GM21360 (cell line): ENCODE measurements around the gene UBL7.
"Not testable (repeated sequence)": the region's sequence is repeated elsewhere in the genome, so short reads cannot be mapped to it uniquely, and the experiment has no call there.

ENCODE experiments used
- ATAC-seq: cut with Tn5 transposase; IDR thresholded peaks from one replicate; pipeline ENCODE4 v1.9.1; 2021; ENCODE audit warnings: mild to moderate bottlenecking, moderate library complexity; ENCODE audit not compliant: unreplicated experiment

Gene UBL7, protein sequence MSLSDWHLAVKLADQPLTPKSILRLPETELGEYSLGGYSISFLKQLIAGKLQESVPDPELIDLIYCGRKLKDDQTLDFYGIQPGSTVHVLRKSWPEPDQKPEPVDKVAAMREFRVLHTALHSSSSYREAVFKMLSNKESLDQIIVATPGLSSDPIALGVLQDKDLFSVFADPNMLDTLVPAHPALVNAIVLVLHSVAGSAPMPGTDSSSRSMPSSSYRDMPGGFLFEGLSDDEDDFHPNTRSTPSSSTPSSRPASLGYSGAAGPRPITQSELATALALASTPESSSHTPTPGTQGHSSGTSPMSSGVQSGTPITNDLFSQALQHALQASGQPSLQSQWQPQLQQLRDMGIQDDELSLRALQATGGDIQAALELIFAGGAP

DNA sequence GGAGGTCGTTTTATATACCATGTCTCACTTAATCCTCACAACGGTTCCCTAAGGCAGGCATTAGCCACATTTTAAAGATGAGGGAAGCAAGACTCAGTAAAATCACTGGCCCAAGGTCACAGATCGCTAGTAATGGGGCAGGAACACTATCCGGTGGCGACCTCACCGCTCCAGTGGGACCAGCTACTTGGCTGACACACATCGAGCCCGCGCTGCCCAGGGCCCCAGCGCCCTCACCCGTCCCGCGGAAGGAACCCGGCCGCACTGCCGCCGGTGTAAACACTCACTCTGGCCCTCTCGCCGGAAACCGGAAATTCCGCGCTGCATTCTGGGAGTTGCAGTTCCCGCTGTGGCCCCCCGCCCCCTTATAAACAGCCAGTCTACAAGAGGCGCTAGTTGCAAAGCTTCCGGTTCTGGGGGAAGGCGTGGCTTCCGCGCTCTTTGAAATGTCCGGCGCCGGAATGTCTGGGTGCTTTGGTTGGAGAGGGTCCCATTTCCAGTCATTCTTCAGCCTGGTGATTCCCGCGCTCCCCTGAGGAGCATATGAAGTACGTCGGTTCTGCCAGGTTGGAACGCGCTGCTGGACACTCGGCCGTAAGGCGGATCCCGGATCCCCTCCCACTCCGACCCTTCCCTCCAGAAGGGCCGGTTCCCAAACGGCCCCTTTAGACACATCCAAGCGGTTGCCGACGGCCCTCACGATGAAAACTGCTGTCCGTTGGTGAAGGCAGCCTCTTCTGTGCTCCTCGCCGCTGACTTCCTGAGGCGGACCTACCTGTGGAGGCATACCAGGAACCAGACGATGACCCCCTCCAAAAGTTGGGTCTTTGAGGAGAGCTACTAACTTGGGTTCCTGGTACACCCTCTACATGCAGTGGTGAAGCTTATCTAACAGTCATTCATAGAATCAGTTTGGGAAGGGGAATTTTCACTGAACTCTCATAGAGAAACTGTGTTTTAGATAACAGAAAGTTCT, at the start of gene UBL7:
TSS of gene UBL7 (minus strand) at position 290 of the 976 bp plus-strand sequence. CDS start 2,293 bp downstream, outside the sequence.
- peak; percentile 83 for ATAC-seq

DNA sequence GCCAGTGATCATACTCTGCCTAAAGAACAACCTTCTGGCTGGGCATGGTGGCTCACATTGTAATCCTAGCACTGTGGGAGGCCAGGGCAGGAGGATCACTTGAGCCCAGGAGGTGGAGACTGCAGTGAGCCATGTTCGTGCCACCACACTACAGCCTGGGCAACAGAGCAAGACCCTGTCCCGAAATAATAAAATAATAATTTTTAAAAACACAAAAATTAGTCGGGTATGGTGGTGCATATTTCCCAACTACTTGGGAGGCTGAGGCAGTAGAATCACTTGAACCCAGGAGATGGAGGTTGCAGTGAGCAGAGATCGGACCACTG, 45.5 kb upstream of the UBL7 start:
- ATAC-seq = no peak

DNA sequence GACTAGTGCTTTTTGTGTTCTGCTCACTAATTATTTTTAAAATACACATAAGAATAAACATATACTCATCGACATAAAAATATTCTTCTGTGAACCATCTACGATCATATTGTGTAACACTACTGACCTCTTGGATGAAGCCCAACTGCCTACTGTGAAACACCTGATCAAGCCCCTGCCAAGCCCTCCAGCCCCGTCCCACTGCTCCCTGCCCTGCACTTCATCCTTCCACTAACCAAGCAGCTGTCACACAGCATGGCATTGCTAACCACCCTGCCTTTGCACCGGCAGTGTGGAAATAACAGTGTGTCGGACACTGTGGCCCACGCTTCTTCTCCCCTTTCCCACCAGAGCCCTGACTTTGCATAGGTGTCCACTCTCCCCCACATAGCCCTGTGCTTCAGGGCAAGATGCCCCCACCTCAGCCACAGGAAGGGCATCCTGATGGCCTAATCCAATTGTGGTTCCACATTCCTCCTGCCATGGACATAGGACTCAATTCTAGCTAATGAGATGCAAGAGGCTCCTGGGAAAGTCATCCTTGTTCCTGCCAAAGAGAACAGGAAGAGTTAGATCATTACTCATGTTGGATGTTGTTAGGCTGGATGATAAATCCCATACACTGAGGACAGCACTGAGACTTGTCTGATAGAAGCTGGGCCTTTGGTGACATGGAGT, 45.0 kb upstream of the UBL7 start:
- no peak for ATAC-seq

DNA sequence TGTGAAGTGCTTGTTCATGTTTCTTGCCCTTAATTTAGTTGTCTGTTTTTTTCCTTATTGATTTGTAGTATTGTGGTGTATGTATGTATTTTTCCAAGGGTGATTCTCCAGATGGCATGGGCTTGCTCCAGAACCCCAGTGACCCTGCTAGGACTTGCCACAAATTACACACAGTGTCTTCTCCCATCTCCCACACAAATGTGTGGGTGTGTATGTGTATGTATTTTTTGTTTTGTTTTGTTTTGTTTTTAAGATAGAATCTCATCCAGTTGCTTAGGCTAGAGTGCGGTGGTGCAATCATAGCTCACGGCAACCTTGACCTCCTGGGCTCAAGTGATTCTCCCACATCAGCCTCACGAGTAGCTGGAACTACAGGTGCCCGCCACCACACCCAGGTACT, 43.9 kb upstream of the UBL7 start:
- no peak for ATAC-seq

DNA sequence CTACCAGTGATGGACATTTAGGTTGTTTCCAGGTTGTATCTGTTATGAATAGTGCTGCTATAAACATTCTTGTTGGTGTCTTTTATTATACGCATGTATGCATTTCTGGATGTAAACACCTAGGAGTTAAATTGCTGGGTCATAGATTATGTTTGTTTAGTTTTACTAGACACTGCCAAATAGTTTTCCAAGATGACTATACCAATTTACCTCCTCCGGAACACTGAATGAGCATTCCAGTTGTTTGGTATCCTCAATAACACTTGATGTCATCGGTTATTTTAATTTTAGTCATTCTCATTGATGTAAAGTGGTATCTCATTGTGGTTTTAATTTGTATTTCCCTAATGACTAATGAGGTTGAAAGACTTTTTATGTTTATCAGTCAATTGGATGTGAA, 43.5 kb upstream of the UBL7 start:
- ATAC-seq = no peak

DNA sequence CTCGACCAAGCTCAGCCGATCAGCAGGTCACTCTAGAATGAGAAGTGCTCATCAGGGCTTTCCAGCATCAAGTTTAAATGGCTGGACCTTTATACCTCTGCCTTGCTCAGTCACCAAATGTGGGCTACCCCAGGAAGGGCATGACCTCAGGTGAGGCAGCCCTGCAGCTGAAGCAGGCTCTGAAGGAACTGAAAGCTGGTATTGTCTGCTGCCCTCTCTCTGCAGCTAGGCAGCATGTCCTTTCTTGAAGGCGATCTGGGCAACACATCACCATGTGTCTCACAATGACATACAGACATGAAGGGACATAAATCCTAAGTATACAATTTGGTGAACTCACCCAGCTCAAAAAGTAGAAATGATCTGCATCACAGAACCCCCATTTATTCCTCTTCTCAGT, 41.3 kb upstream of the UBL7 start:
- ATAC-seq = no peak

DNA sequence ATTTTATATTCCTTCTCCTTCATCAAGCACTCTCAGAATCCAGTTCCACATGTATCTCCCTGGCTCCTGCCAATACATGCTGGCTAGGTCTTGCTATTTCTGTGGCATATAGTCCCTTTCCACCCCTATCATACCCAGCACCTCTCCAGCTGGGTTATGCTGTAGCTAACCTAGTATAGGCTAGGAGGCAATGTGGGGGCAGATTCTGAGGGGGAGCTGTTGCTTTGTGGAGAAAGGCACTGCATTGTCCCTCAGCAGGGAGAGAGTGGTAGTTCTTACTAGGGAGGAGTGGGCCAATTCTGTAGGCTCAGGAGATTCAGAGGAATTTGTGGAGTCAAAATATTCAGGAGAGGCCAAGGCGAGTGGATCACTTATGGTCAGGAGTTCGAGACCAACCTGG, 39.4 kb upstream of the UBL7 start:
- no peak for ATAC-seq

DNA sequence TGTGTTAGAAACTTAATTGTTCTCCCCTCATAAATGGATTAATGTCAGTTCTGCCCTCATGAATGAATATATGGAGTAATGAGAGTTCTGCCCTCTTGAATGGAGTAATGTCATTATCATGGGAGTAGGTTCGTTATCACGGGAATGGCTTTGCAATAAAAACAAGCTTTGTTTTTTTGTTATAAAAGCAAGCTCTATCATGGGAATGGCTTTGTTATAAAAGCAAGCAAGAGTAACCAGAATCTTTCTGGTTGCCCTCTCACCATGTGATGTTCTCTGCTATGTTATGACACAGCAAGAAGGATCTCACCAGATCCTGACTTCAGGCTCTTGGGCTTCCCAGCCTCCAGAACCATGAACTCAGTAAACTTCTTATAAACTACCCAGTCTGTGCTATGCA, 38.4 kb upstream of the UBL7 start:
- no peak for ATAC-seq

DNA sequence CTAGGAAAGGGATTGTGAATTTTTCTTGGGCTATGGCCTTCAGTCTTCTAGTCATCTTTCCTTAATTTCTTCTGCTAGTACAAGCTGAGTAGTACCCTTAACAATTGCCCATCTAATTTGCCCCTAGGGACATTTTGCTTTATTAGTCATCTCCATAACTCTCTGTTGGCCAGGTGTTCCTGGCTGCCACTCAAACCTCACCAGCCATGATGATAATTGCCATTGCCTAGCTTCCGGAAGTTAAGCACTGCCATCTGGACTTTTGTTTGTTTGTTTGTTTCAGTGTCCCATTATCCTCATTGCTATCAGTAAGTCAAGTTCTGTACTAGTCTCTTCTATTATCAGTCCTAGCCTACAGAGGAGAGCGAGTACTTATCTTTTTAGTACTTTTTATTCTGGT, 36.6 kb upstream of the UBL7 start:
- no peak for ATAC-seq

DNA sequence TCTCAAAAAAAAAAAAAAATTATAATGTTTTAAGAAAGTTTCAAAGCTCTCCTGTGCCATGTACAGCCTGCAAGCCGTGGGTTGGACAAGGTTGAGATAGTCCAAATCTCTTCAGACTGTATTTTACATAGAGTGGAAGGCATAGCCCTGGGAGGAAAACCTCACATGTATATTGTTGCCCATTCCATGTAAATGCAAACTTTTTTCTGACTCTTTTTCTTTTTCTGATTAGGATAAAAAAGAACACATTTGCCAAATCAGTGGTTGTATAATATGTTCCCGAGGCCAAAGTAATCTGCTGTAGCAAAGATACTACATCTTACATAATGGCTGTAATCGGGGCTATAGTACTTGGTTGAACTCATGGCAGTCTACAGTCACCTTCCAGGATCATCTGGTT, 35.7 kb upstream of the UBL7 start:
- no peak for ATAC-seq

DNA sequence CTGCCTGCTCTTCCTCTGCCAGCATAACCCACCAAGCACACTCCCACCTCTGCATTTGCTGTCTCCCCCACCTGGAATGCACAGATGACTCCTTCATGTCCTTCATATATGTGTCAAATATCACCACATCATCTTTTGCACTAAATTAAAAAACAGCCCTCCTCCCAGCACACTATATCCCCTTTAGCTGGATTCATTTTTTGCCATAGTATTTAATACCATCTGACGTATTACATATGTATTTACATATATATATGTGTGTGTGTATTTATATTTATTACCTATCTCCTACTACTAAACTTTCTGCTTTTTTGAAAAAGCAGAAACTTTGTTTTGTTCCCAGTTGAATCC, 29.4 kb upstream of the UBL7 start:
- no peak for ATAC-seq

DNA sequence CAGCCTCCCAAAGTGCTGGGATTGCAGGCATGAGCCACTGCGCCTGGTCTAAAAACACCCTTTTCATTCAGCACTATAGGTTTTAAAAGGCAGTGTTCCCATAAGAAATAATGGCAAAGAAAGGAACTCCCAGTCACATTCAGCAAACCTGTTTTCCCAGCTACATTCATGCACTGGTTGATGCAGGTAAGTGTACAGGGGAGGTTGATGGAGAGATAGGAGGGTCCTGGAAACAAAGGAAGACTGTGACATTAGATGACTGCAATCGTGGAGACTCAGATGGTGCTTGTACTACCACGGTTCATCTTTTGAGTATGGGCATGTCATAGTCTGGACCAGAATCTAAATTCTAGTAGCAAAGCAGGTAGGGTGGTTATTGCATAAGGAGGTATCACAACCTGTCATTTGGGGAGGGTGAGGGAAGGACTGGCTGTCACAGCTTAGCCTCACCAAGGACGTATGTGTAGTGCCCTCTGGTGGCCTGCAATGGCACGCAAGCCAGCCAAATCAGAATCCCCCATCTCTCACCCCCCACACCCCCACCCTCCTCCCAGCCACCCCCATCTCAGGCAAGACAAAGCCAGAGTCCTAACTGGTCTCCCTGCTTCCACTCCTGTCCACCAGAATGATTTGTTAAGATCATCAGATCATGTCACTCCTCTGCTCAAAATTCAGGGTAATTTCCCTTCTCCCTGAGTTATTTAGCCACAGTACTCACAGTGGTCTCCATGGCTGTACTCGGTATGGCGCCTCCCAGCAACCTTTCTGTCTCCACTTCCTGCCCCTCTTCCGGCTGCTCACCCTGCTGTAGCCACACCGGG, 28.8 kb upstream of the UBL7 start:
- no peak for ATAC-seq

DNA sequence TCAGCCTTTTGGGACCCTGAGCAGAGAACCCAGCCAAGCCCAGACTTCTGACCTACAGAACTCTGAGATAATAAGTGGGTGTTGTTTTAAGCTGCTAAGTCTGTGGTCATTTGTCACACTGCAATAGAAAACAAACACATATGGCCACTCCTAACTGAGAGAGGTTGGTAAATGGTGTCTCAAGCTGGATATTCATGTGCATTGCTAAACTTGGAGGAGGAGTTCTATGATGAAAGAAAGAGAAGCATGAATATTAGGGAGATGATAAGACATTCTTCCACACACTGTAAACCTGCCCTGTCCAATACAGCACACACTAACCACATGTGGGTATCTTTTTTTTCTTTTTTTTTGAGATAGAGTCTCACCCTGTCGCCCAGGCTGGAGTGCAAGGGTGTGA, 27.8 kb upstream of the UBL7 start:
- no peak for ATAC-seq

DNA sequence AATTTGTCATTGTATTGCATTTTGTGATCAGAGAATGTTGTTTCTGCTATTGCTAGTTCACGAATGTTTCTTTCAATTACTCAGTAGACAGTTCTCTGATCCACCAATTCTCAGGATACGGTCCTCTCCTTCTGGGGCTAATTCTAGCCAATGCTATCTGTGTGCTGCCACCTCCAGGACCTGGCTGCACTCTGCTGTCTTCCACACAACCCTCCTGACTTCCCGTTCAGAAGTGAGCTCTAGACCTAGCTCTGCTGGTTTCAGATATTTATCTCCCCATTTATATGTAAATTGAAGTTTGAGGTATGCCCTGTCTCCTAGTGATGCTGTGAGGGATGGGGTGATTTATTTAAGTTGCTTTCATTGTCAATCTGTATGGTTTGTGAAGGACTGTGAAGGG, 21.7 kb upstream of the UBL7 start:
- no peak for ATAC-seq

DNA sequence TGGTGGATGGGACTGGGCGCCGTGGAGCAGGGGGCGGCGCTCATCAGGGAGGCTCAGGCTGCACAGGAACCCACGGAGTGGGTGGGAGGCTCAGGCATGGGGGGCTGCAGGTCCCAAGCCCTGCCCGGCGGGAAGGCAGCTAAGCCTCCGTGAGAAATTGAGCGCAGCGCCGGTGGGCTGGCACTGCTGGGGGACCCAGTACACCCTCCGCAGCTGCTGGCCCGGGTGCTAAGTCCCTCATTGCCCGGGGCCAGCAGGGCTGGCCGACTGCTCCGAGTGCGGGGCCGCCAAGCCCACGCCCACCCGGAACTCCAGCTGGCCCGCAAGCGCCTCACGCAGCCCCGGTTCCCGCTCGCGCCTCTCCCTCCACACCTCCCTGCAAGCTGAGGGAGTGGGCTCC, 19.4 kb upstream of the UBL7 start:
- not testable (repeated sequence) for ATAC-seq

DNA sequence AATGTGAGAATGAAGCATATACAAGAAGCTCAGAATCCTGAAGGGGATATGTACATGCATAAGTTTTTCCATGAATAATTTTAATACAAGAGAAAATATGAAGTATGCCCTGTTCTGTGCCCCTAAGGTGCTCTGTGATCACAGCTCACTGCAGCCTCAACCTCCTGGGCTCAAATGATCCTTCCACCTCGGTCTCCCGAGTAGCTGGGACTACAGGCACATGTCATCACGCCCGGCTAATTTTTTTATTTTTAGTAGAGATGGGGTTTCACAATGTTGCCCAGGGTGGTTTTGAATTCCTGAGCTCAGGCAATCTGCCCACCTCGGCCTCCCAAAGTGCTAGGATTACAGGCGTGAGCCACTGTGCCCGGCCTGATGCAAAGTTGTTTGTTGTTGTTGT, 10.7 kb upstream of the UBL7 start:
- not testable (repeated sequence) for ATAC-seq

DNA sequence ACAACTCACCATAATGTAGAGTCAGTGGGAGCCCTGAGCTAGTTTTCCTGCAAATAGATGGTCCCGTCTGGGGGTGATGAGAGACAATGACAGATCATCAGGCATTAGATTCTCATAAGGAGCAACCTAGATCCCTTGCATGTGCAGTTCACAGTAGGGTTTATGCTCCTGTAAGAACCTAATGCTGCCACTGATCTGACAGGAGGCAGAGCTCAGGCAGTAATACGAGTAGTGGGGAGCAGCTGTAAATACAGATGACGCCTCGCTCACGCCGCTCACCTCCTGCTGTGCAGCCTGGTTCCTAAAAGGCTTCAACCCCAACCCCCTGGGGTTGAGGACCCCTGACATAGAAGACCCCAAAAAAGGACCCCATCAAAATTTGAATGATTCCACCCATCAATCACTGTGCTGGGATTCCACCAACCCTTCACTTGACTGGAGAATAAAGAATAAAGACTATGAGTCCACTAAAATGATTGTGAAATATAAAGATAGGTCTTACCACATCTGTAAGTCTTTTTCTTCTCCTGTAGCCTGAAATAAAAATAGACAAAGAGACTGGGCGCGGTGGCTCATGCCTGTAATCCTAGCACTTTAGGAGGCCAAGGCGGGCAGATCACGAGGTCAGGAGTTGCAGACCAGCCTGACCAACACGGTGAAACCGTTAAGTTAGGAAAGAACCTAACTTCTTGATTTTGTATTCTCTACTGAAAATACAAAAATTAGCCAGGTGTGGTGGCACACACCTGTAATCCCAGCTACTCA, 9.9 kb upstream of the UBL7 start:
- no peak for ATAC-seq

DNA sequence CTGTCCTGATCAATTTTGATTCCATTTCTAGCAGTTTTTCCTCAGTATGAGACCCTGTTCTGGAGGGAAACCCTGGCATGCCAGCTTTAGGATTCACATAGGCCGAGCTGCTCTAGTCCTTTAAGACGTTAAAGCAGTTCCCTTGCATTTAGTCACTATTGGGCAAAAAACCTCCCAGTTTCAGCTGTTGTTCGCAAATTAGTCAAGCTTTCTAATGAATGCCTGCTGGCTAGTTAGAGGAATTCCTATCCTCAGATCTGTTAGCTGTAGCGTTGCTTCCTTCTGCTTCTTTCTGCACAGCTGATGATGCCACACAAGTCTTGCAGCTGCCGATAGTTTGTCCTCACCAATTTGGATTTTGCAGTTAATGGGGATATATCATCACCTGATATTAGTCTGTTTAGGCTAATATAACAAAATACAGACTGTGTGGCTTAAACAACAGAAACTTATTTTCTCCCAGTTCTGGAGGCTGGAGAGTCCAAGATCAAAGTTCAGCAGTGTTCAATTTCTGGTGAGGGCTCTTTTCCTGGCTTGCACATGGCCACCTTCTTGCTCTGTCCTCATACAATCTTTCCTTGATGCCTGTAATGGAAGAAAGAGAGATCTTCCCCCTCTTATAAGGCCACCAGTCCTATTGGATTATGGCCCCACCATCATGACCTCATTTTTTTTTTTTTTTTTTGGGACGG, 7.5 kb upstream of the UBL7 start:
- ATAC-seq = no peak

DNA sequence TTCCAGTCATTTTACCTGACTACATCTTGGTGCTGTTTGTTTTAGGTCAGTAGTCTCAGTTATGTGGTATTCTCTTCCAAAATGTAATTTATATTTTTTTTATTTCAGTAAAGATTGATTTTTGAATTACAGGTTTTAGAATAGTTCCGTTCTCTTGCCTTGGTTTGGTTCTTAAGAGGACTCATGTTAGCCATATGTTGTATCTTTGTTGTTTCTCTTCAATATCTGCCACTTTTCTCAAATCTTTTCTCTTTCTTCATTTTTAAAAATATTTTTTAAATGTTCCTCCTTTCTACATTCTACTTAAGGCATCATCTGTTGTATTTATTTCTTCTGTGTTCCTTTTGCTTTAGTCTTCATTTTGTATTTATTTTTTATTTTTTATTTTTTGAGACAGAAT, 5.6 kb upstream of the UBL7 start:
- ATAC-seq = no peak

DNA sequence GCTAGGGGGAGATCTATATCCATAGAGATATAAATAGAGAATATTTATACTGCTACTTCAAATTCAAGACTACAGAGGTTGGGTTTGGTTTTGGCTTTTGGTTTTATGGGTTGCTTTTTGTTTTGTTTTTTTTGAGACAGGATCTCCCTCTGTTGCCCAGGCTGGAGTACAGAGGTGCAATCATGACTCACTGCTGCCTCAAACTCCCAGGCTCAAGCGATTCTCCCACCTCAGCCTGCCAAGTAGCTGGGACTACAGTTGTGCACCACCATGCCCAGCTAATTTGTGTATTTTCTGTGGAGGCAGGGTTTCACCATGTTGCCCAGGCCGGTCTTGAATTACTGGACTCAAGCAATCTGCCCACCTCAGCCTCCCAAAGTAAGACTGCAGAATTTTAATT, 3.9 kb upstream of the UBL7 start:
- ATAC-seq = no peak
